ENCODE measurements around the gene GORASP1. TPM values are rescaled to one million over a fixed set of nuclear protein-coding genes. Genes with fewer than 3 reads are reported as not detected.

The GORASP1 gene
- total RNA-seq, result 30.1 and 38.7 TPM in 2 replicates

GRCh38 chr3:39107388-39108199 is at the start of gene GORASP1, which contains the start of gene TTC21A:
Gene GORASP1, minus strand, starts transcription at chr3:39107627. Its CDS starts 86 bp downstream, at chr3:39107541.
Gene TTC21A, plus strand, starts transcription at chr3:39107680. Its CDS starts 158 bp downstream, at chr3:39107838.

DNA sequence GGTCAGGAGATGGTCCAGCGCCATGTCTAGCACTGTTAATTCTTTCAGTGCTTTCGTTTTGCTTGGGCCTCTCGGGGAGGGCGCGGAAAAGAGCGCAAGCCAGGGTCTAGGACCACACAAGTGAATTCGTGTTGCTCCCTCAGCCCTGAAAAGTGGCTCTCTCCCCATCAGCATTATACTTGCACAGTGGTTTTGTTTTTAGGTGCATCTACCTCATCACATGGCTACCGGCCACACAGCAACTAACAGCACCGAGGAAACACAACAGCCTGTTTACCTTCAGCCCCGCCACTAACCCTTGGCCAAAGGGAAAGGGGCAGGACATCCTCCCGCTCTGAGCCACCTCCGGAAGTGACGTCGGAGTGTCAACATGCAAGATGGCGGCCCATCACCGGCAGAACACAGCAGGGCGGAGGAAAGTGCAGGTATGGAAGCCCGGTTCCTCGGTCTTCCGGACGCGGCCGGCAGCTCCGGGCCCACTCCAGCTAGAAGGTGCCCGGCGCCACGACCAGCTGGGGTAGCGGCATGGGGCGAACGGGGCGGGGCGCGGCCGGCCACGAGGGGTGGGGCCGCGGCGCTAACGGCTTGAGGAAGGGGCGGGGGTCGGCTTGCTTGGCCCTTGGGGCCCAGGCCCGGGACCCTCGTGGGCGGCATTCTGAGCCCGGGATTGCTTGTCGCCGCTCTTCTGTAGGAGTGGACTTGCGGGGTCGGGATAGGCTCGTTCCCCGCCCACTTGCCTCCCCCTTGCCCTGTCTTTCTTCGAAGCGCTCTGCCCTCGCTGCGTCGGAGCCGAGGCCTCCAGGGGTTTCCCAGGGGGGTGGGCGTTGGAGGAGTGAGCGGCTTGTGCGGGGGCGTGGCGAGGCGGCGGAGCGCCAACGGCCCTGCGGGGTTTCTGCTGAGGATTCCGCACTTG is 55.5 kb downstream of the GORASP1 start, which contains the start of the genes SCN11A and WDR48:
SCN11A (minus strand) TSS at position 296 of the 913 bp plus-strand sequence. CDS start 101,582 bp downstream, outside the sequence.
WDR48 (plus strand) TSS at position 368 of the 913 bp plus-strand sequence; CDS start at position 378, 10 bp downstream.

Other genes with a start within 250 kb of the GORASP1 start
- gene SCN11A, start 55.7 kb downstream of the GORASP1 start, total RNA-seq, result under 0.01 TPM in 1 of 2 replicates, not detected in the other
- 25.4 and 25.8 TPM in 2 replicates for gene WDR48, start 55.6 kb downstream of the GORASP1 start, total RNA-seq
- 3.3 and 4.5 TPM in 2 replicates for gene TTC21A, start 53 bp upstream of the GORASP1 start, total RNA-seq
- 3.3 and 4.9 TPM in 2 replicates for gene CSRNP1, start 46.0 kb upstream of the GORASP1 start, total RNA-seq
- not detected in 2 replicates for gene XIRP1, start 85.0 kb upstream of the GORASP1 start, total RNA-seq
- under 0.01 TPM in 1 of 2 replicates, not detected in the other for gene CX3CR1, start 172.4 kb upstream of the GORASP1 start, total RNA-seq
- not detected in 2 replicates for gene CCR8, start 222.1 kb upstream of the GORASP1 start, total RNA-seq